ENCODE results near the gene ITK. TPM values are rescaled to one million over a fixed set of nuclear protein-coding genes. Genes with fewer than 3 reads are reported as not detected.

ITK gene
- total and polyA plus RNA-seq, 12 donors = 0.09 to 4.7 (median 0.68) TPM; not detected in 1

GRCh38 chr5:157266286-157267007, 85.8 kb downstream of the ITK start:
- Histone ChIP-seq H3K4me1 (peaks cover 0 to 68% (median 20%) of the 10 kb centered on the region in 9 donors), H3K9me3 (no peaks in the 10 kb centered on the region), H3K27ac (peak overlapping the region; percentile 43 to 90 (median 74)), H3K4me3 (peak overlapping the region; percentile 16 to 82 (median 68)), H3K27me3 (peaks cover 0 to 6% (median 0%) of the 10 kb centered on the region in 7 donors), H3K36me3 (no peaks in the 10 kb centered on the region)
- DNase-seq = peak in 1 of 2 donors; percentile 31
- 3 to 4% methylated on average over 56 to 62 of the region's 62 CpGs for WGBS, 2 donors
- no peak for TF ChIP-seq CTCF (IDR thresholded peaks at IDR 0.05)
- ATAC-seq = peak in 7 of 8 donors; percentile 15 to 64 (median 31)
- intact Hi-C loops (cut with DNase I) = loop anchor here in 3 of 10 donors (5.0 kb wide), 2 partner anchors 36 to 46 kb away; no protein-coding TSS in a partner anchor

- DNase-seq (no peak), ATAC-seq (peak in 5 of 8 donors; percentile 4 to 35 (median 25))
- Histone ChIP-seq H3K4me3 (peak overlapping the region in 9 of 10 donors; percentile 49 to 82 (median 69)), H3K27me3 (peaks cover 0 to 6% (median 0%) of the 10 kb centered on the region in 7 donors), H3K36me3 (no peaks in the 10 kb centered on the region), H3K27ac (peak overlapping the region; percentile 43 to 90 (median 74)), H3K9me3 (no peaks in the 10 kb centered on the region), H3K4me1 (peaks cover 0 to 74% (median 26%) of the 10 kb centered on the region in 9 donors)
- WGBS, 2 donors = 33 to 53% methylated on average over 3 of the region's 3 CpGs
- intact Hi-C loops (cut with DNase I) = loop anchor here in 3 of 10 donors (5.0 kb wide), 2 partner anchors 35 to 45 kb away; no protein-coding TSS in a partner anchor
- no peak for TF ChIP-seq CTCF (IDR thresholded peaks at IDR 0.05)
Observed at GRCh38 chr5:157267025-157267424, 86.4 kb downstream of the ITK start.

- Histone ChIP-seq H3K27ac (peak overlapping the region; percentile 43 to 90 (median 74)), H3K4me1 (peaks cover 0 to 83% (median 27%) of the 10 kb centered on the region in 9 donors), H3K4me3 (peak overlapping the region in 2 of 10 donors; percentile 10 to 75), H3K36me3 (no peaks in the 10 kb centered on the region), H3K9me3 (no peaks in the 10 kb centered on the region), H3K27me3 (peaks cover 0 to 6% (median 0%) of the 10 kb centered on the region in 7 donors)
- intact Hi-C loops (cut with DNase I) = loop anchor here in 3 of 10 donors (5.0 kb wide), 2 partner anchors 34 to 44 kb away; no protein-coding TSS in a partner anchor
- WGBS, 2 donors = 41 to 51% methylated on average over 8 of the region's 8 CpGs
- DNase-seq (peak in 1 of 2 donors; percentile 33), ATAC-seq (peak in 6 of 8 donors; percentile 53 to 78 (median 73))
- TF ChIP-seq CTCF (IDR thresholded peaks at IDR 0.05) = peak in 4 of 9 donors; percentile 18 to 32 (median 27)
Observed at GRCh38 chr5:157267761-157268480, 87.3 kb downstream of the ITK start.

GRCh38 chr5:157269165-157269671, 88.6 kb downstream of the ITK start:
- no peak for ATAC-seq
- no peak for DNase-seq
- H3K9me3 ChIP-seq = no peaks in the 10 kb centered on the region
- peaks cover 0 to 6% (median 0%) of the 10 kb centered on the region in 7 donors for H3K27me3 ChIP-seq
- no peaks in the 10 kb centered on the region for H3K36me3 ChIP-seq
- no peak overlapping the region for H3K4me3 ChIP-seq
- no peak for TF ChIP-seq CTCF (IDR thresholded peaks at IDR 0.05)
- intact Hi-C loops (cut with DNase I) = loop anchor here in 3 of 10 donors (5.0 kb wide), 2 partner anchors 33 to 43 kb away; no protein-coding TSS in a partner anchor
- peaks cover 0 to 85% (median 27%) of the 10 kb centered on the region in 9 donors for H3K4me1 ChIP-seq
- WGBS, 2 donors = 65 to 69% methylated on average over 6 of the region's 6 CpGs
- H3K27ac ChIP-seq = peak overlapping the region in 8 of 10 donors; percentile 18 to 90 (median 72)
